GM12878 (cell line): Measurements from ENCODE around the gene C16orf74. TPM values are rescaled to one million over a fixed set of nuclear protein-coding genes. Genes with fewer than 3 reads are reported as not detected.
A peak's percentile ranks its signal among the peaks of the same experiment; 100 is the strongest.

Experiments used
- ATAC-seq: fragments of 200-7000 bp; cut with Tn5 transposase; 3 replicates; pipeline ENCODE4 v1.9.1; 2020; ENCODE audit warnings: mild to moderate bottlenecking, moderate library complexity
- BruUV-seq: library from RNA; stranded (reverse); fragments of 400-500 nt; replicated peaks from 2 replicates; lab custom pipeline; 2021; lab: Mats Ljungman, UMichigan
- CTCF ChIA-PET: fragments of 300-600 bp; sonication (Branson Sonifier 250); formaldehyde crosslinking; extraction: SDS; loops from one replicate; lab custom pipeline; 2021; ENCODE audit warnings: inconsistent platforms; lab: Yijun Ruan, JAX
- POLR2A ChIA-PET: fragments of 350-600 bp; formaldehyde crosslinking; extraction: SDS; loops from one replicate; lab custom pipeline; 2021; ENCODE audit warnings: inconsistent platforms; lab: Charles Lee
- RAD21 ChIA-PET: fragments of 300-600 bp; sonication (Branson Sonifier 250); formaldehyde crosslinking; loops from one replicate; lab custom pipeline; 2023; ENCODE audit warnings: antibody characterized with exemption; ENCODE audit not compliant: unreplicated experiment; lab: Charles Lee
- SMC1A ChIA-PET: fragments of 300-600 bp; sonication (Branson Sonifier 250); formaldehyde crosslinking; loops from one replicate; lab custom pipeline; 2023; ENCODE audit not compliant: unreplicated experiment, uncharacterized antibody; lab: Charles Lee
- DNase-seq: peaks from one replicate; pipeline ENCODE4 v3.0.0-alpha.2; 2011; ENCODE audit warnings: low read depth, low spot score
- FAIRE-seq: peaks from 3 replicates; lab custom pipeline; 2011; peaks lifted over from hg19 to GRCh38; lab: Jason Lieb, UNC
- H2AFZ ChIP-seq: 2 replicates; pipeline ENCODE4 v1.6.0; 2011; ENCODE audit warnings: low read depth, low read length, control low read depth; ENCODE audit not compliant: control insufficient read depth
- H3K27ac ChIP-seq: 2 replicates; pipeline ENCODE4 v1.5.1; 2011; ENCODE audit warnings: control low read depth; ENCODE audit not compliant: control insufficient read depth, insufficient read depth
- H3K27me3 ChIP-seq, 2 experiments: replicated peaks in 1 of 2; 2 replicates each; pipeline versions ENCODE4 v1.6.0 to v1.6.1; 2011; ENCODE audit warnings: low read length in 1 of 2; ENCODE audit not compliant: control insufficient read depth in 2 of 2, insufficient read depth in 2 of 2
- H3K36me3 ChIP-seq, 2 experiments: 2 replicates each; pipeline ENCODE4 v1.5.1; 2011; ENCODE audit warnings: low read length in 1 of 2; ENCODE audit not compliant: control insufficient read depth in 2 of 2, insufficient read depth in 2 of 2
- H3K4me1 ChIP-seq: 2 replicates; pipeline ENCODE4 v1.6.1; 2011; ENCODE audit warnings: mild to moderate bottlenecking, low read length, moderate library complexity, mixed read lengths; ENCODE audit not compliant: control insufficient read depth, insufficient read depth
- H3K4me2 ChIP-seq: 2 replicates; pipeline ENCODE4 v1.6.0; 2011; ENCODE audit warnings: control low read depth; ENCODE audit not compliant: control insufficient read depth, insufficient read depth
- H3K4me3 ChIP-seq: fragments of 200-600 bp; sonication (generic); 2 replicates; pipeline ENCODE4 v1.5.1; 2016
- H3K79me2 ChIP-seq: 2 replicates; pipeline ENCODE4 v1.6.0; 2011; ENCODE audit warnings: low read length; ENCODE audit not compliant: control insufficient read depth, insufficient read depth
- H3K9ac ChIP-seq: 2 replicates; pipeline ENCODE4 v1.8.0; 2011; ENCODE audit warnings: low read length, control low read depth, mixed read lengths; ENCODE audit not compliant: control insufficient read depth, insufficient read depth
- H3K9me3 ChIP-seq: replicated peaks from 3 replicates; pipeline ENCODE4 v1.5.1; 2011; ENCODE audit warnings: mild to moderate bottlenecking, low read length; ENCODE audit not compliant: control insufficient read depth, insufficient read depth
- H4K20me1 ChIP-seq: 2 replicates; pipeline ENCODE4 v1.6.0; 2011; ENCODE audit not compliant: control insufficient read depth, insufficient read depth
- BRCA1 ChIP-seq: IDR thresholded peaks from 2 replicates; pipeline ENCODE4 v1.6.1; 2011; ENCODE audit warnings: low read depth, low read length, improper control_type of control experiment
- NR2C2 ChIP-seq: IDR thresholded peaks from 2 replicates; pipeline ENCODE4 v1.6.1; 2011; ENCODE audit warnings: borderline replicate concordance, low read depth; ENCODE audit not compliant: control insufficient read depth, insufficient read length
- PBX3 ChIP-seq: IDR thresholded peaks from 2 replicates; pipeline ENCODE4 v1.6.1; 2011; ENCODE audit warnings: mild to moderate bottlenecking, low read depth, low read length, moderate library complexity; ENCODE audit not compliant: insufficient replicate concordance
- ZNF24 ChIP-seq: fragments of 450-650 bp; IDR thresholded peaks from 2 replicates; pipeline ENCODE4 v1.6.1; 2017; ENCODE audit warnings: antibody characterized with exemption, mild to moderate bottlenecking
- WGBS: methylation state at CpG from one replicate; pipeline ENCODE4 v1.1.6; 2016; ENCODE audit warnings: low lambda C conversion rate; ENCODE audit not compliant: insufficient replicate concordance, insufficient coverage; ENCODE audit errors: missing lambda C conversion rate; 5-methylcytosine and 5-hydroxymethylcytosine counted together
- in situ Hi-C: fragments of 300-500 bp; cut with MboI; formaldehyde crosslinking; loops from 9 replicates; pipeline ENCODE4 v1.14.3; 2018; ENCODE audit warnings: mixed read lengths
- intact Hi-C: fragments of 100-400 bp; cut with micrococcal nuclease; formaldehyde crosslinking; loops from one replicate; pipeline ENCODE4 v1.14.2; 2022; ENCODE audit not compliant: unreplicated experiment
- polyA plus RNA-seq, 11 experiments: library from polyadenylated mRNA; depleted of rRNA in 4 of 11; unstranded in 6 of 11; stranded (reverse) in 5 of 11; fragments of >200 nt; fragmentation: Nextera tagmentation in 4 of 11; fragmentation: Illumina TruSeq in 1 of 11; extraction: Ambion mirVana in 4 of 11; extraction: Trizol in 1 of 11; gene quantifications; 1 replicate in 1 of 11; 2 replicates in 10 of 11; pipeline versions ENCODE4 v1.2.1 to v1.2.3, GENCODE V29; 2011 to 2016; ENCODE audit warnings: inconsistent platforms in 2 of 11, missing spikeins in 2 of 11, low read depth in 1 of 11
- total RNA-seq, 4 experiments: library from RNA; depleted of rRNA in 3 of 4; stranded (reverse); fragments of >200 nt in 3 of 4; fragmentation: Illumina TruSeq in 1 of 4; extraction: Trizol in 1 of 4; gene quantifications; 2 replicates each; pipeline versions ENCODE4 v1.2.1 to v1.2.3, GENCODE V29; 2013 to 2021
- TF ChIP-seq, protein P1 (sequence below), 3 experiments: IDR thresholded peaks in 2 of 3; conservative IDR thresholded peaks in 1 of 3; 2 replicates each; pipeline ENCODE4 v1.5.1; 2011; ENCODE audit warnings: low read depth in 3 of 3, low read length in 3 of 3, mild to moderate bottlenecking in 3 of 3, control low read depth in 2 of 3, moderate library complexity in 2 of 3, inconsistent platforms in 1 of 3, mixed read lengths in 1 of 3; ENCODE audit not compliant: control insufficient read depth in 2 of 3, insufficient read depth in 1 of 3; ENCODE audit errors: extremely low read depth in 1 of 3
- TF ChIP-seq, protein P2 (sequence below): fragments of 450-650 bp; IDR thresholded peaks from 2 replicates; pipeline ENCODE4 v1.6.1; 2018; ENCODE audit warnings: borderline replicate concordance, mild to moderate bottlenecking; ENCODE audit not compliant: partially characterized antibody

Gene C16orf74
- total and polyA plus RNA-seq, 10 of the 15 experiments (the other 5 are each of a cell fraction or from before 2014, with no cell fraction given) = 0.23 to 20.1 (median 6.8) TPM

DNA sequence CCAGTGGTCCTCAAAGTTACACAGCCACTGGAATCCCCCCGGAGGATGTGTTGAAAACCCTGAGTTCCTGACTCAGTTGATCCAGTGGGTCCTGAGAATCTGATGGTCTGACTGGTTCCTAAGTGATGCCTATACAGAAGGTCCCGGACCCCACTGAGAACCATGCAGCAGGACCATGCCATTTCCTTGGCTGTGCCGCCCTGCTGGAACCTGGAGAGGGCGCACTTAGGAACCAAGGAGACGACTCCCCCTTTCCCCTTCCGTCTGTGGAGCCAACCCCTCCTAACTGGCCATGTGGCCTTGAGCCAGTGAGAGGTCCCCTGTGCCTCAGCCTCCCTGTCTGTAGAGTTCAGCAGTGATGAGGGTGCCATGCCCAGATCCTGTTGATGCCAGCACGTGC is 22.0 kb downstream of the C16orf74 start:
- Histone ChIP-seq H3K27ac (no peak overlapping the region), H3K4me2 (no peak overlapping the region), H3K36me3 (no peaks in the 10 kb centered on the region), H3K9me3 (no peaks in the 10 kb centered on the region; the same call in 2 of the 3 replicates), H4K20me1 (no peaks in the 10 kb centered on the region), H3K4me3 (no peak overlapping the region), H3K27me3 (no peaks in the 10 kb centered on the region; a peak in 2 of 4 replicates), H2AFZ (no peak overlapping the region), H3K79me2 (no peaks in the 10 kb centered on the region), H3K9ac (no peak overlapping the region), H3K4me1 (no peaks in the 10 kb centered on the region)
- DNase-seq (no peak), FAIRE-seq (no peak), ATAC-seq (peak; percentile 50)
- TF ChIP-seq, protein P1, sequence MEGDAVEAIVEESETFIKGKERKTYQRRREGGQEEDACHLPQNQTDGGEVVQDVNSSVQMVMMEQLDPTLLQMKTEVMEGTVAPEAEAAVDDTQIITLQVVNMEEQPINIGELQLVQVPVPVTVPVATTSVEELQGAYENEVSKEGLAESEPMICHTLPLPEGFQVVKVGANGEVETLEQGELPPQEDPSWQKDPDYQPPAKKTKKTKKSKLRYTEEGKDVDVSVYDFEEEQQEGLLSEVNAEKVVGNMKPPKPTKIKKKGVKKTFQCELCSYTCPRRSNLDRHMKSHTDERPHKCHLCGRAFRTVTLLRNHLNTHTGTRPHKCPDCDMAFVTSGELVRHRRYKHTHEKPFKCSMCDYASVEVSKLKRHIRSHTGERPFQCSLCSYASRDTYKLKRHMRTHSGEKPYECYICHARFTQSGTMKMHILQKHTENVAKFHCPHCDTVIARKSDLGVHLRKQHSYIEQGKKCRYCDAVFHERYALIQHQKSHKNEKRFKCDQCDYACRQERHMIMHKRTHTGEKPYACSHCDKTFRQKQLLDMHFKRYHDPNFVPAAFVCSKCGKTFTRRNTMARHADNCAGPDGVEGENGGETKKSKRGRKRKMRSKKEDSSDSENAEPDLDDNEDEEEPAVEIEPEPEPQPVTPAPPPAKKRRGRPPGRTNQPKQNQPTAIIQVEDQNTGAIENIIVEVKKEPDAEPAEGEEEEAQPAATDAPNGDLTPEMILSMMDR (IDR thresholded peaks at IDR 0.05 in 2 of 3, conservative IDR thresholded peaks at IDR 0.05 in 1 of 3; ENCODE audit: control insufficient read depth in 2 of 3, extremely low read depth in 1 of 3, insufficient read depth in 1 of 3, low read depth in 3 of 3, low read length in 3 of 3) = peak; percentile 17 to 32 (median 29); a peak in 3 of 6 replicates
- no peak for TF ChIP-seq BRCA1
- intact Hi-C loops (no loop called here), in situ Hi-C loops (no loop called here)
- RAD21 ChIA-PET = no interaction called here
- POLR2A ChIA-PET = no interaction called here
- WGBS = 50% methylated on average over 7 of the region's 7 CpGs
- BruUV-seq = no TSS peak
- CTCF ChIA-PET = no interaction called here
- SMC1A ChIA-PET = no interaction called here

DNA sequence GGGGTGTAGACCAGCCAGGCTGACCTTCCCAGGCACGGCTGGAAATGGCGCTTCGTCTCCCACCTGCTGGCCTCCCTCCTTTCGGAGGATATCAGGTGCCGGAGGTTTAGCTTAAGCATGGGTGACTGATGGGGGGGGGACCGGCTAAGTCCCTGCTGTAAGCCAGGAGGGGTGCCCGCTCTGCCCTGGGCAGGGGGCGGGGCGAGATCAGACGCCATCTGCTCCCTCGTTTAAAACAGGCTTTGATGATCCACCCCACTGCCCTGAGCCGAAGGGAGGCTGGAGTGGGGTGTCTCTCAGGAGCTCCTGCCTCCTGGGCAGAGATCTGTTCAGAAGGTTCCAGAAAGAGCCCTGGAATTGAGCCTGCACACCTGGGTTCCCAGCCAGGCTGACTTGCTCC is 26.0 kb downstream of the C16orf74 start:
- no peak overlapping the region for H2AFZ ChIP-seq
- in situ Hi-C loops = no loop called here
- RAD21 ChIA-PET = no interaction called here
- H4K20me1 ChIP-seq = no peaks in the 10 kb centered on the region
- H3K4me3 ChIP-seq = no peak overlapping the region
- ATAC-seq = no peak
- no TSS peak for BruUV-seq
- 93% methylated on average over 11 of the region's 12 CpGs for WGBS
- CTCF ChIA-PET = interaction anchor here (1.2 kb wide), 1 partner anchor 35 kb away, joined by 3 read pairs; no protein-coding TSS in a partner anchor
- H3K79me2 ChIP-seq = no peaks in the 10 kb centered on the region
- SMC1A ChIA-PET = no interaction called here
- no peak for FAIRE-seq
- no peak overlapping the region for H3K27ac ChIP-seq
- no peak overlapping the region for H3K9ac ChIP-seq
- no peaks in the 10 kb centered on the region; a peak in 2 of 4 replicates for H3K27me3 ChIP-seq
- POLR2A ChIA-PET = no interaction called here
- intact Hi-C loops = no loop called here
- H3K4me2 ChIP-seq = no peak overlapping the region
- H3K9me3 ChIP-seq = no peaks in the 10 kb centered on the region
- no peaks in the 10 kb centered on the region for H3K36me3 ChIP-seq
- no peak for DNase-seq
- H3K4me1 ChIP-seq = no peaks in the 10 kb centered on the region
- no peak for TF ChIP-seq ZNF24
- no peak for TF ChIP-seq NR2C2
- TF ChIP-seq PBX3 = no peak
- TF ChIP-seq, protein P2, sequence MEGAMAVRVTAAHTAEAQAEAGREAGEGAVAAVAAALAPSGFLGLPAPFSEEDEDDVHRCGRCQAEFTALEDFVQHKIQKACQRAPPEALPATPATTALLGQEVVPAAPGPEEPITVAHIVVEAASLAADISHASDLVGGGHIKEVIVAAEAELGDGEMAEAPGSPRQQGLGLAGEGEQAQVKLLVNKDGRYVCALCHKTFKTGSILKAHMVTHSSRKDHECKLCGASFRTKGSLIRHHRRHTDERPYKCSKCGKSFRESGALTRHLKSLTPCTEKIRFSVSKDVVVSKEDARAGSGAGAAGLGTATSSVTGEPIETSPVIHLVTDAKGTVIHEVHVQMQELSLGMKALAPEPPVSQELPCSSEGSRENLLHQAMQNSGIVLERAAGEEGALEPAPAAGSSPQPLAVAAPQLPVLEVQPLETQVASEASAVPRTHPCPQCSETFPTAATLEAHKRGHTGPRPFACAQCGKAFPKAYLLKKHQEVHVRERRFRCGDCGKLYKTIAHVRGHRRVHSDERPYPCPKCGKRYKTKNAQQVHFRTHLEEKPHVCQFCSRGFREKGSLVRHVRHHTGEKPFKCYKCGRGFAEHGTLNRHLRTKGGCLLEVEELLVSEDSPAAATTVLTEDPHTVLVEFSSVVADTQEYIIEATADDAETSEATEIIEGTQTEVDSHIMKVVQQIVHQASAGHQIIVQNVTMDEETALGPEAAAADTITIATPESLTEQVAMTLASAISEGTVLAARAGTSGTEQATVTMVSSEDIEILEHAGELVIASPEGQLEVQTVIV = no peak
